Activated T-cell treated with anti-CD3 and anti-CD28 coated beads for 1 hour (primary cell): ENCODE results near the gene ZNF579.
"Not testable (repeated sequence)": the region's sequence is repeated elsewhere in the genome, so short reads cannot be mapped to it uniquely, and the experiment has no call there.

Source experiments
- DNase-seq: peaks from one replicate; pipeline ENCODE4 v3.0.0-alpha.2; 2020; ENCODE audit warnings: low read depth

ZNF579 gene

GRCh38 chr19:55539090-55539984, 41.3 kb downstream of the ZNF579 start:
- DNase-seq, result no peak

GRCh38 chr19:55538132-55538531, 42.5 kb downstream of the ZNF579 start:
- DNase-seq, result no peak

- no peak for DNase-seq
Measured at GRCh38 chr19:55537741-55538111, 42.9 kb downstream of the ZNF579 start.

- no peak for DNase-seq
Measured at GRCh38 chr19:55536951-55537740, 43.5 kb downstream of the ZNF579 start, which contains the start of gene SBK2. Gene SBK2 (minus strand): TSS chr19:55537133. CDS start chr19:55536294, 839 bp downstream.

- no peak for DNase-seq
Measured at GRCh38 chr19:55536366-55536765, 44.3 kb downstream of the ZNF579 start.

GRCh38 chr19:55535965-55536350, 44.7 kb downstream of the ZNF579 start:
- DNase-seq, result no peak

GRCh38 chr19:55535173-55535964, 45.3 kb downstream of the ZNF579 start:
- DNase-seq, result no peak

- DNase-seq, result not testable (repeated sequence)
Measured at GRCh38 chr19:55534280-55534679, 46.4 kb downstream of the ZNF579 start.

- no peak for DNase-seq
Measured at GRCh38 chr19:55530996-55531395, 49.7 kb downstream of the ZNF579 start.

GRCh38 chr19:55529636-55530234, 50.9 kb downstream of the ZNF579 start:
- DNase-seq, result no peak

GRCh38 chr19:55528030-55528803, 52.4 kb downstream of the ZNF579 start:
- no peak for DNase-seq

- no peak for DNase-seq
Measured at GRCh38 chr19:55527197-55528029, 53.2 kb downstream of the ZNF579 start.
